HCT116 (cell line): ENCODE measurements around the gene FCSK. TPM values are rescaled to one million over a fixed set of nuclear protein-coding genes. Genes with fewer than 3 reads are reported as not detected.

Source experiments
- ATAC-seq: fragments of 200-7000 bp; cut with Tn5 transposase; 2 replicates; pipeline ENCODE4 v1.9.1; 2020; ENCODE audit warnings: mild to moderate bottlenecking, moderate library complexity
- BruUV-seq: library from RNA; stranded (reverse); fragments of 400-500 nt; replicated peaks from 2 replicates; lab custom pipeline; 2021; lab: Mats Ljungman, UMichigan
- CTCF ChIA-PET: fragments of 300-600 bp; sonication (Branson Sonifier 250); formaldehyde crosslinking; loops from one replicate; lab custom pipeline; 2021; ENCODE audit warnings: antibody characterized with exemption; lab: Charles Lee
- POLR2A ChIA-PET: fragments of 300-600, 350-600 bp; sonication (Branson Sonifier 250); formaldehyde crosslinking; loops from one replicate; lab custom pipeline; 2021; ENCODE audit warnings: antibody characterized with exemption; lab: Charles Lee
- RAD21 ChIA-PET, 2 experiments: fragments of 300-600 bp; sonication (Branson Sonifier 250); formaldehyde crosslinking; loops; one replicate each; lab custom pipeline; 2023; ENCODE audit warnings: low total read pairs in 2 of 2; ENCODE audit not compliant: uncharacterized antibody in 2 of 2, unreplicated experiment in 2 of 2, low non-redundant PET in 1 of 2; lab: Charles Lee
- DNase-seq: peaks from one replicate; pipeline ENCODE4 v3.0.0-alpha.2; 2010; ENCODE audit warnings: low read depth, low spot score
- H2AFZ ChIP-seq: fragments of 200-600 bp; shearing (Covaris generic), sonication (generic); 2 replicates; pipeline ENCODE4 v1.6.1; 2017; ENCODE audit warnings: low read depth, mixed run types, mixed read lengths, antibody characterized with exemption, low read length; ENCODE audit not compliant: poor library complexity, severe bottlenecking
- H3K27ac ChIP-seq: 2 replicates; pipeline ENCODE4 v1.5.1; 2012; ENCODE audit warnings: low read depth, low read length
- H3K27me3 ChIP-seq: fragments of 200-600 bp; sonication (generic); 2 replicates; pipeline ENCODE4 v1.6.1; 2016; ENCODE audit warnings: mixed run types, low read length, mixed read lengths; ENCODE audit not compliant: insufficient read depth
- H3K36me3 ChIP-seq, 2 experiments: fragments of 200-500 bp in 1 of 2; fragments of 200-600 bp in 1 of 2; sonication (Bioruptor generic) in 1 of 2; sonication (generic) in 1 of 2; 2 replicates each; pipeline versions ENCODE4 v1.5.1 to v1.6.1; 2014 to 2016; ENCODE audit warnings: low read length in 2 of 2, inconsistent platforms in 1 of 2, mixed read lengths in 1 of 2, mixed run types in 1 of 2; ENCODE audit not compliant: insufficient read depth in 2 of 2, control insufficient read depth in 1 of 2
- H3K4me1 ChIP-seq, 2 experiments: fragments of 200-600 bp in 1 of 2; sonication (generic) in 1 of 2; 2 replicates each; pipeline versions ENCODE4 v1.5.1 to v1.6.1; 2012 to 2017; ENCODE audit warnings: low read length in 2 of 2, inconsistent platforms in 1 of 2, mild to moderate bottlenecking in 1 of 2, mixed read lengths in 1 of 2, mixed run types in 1 of 2, moderate library complexity in 1 of 2; ENCODE audit not compliant: insufficient read depth in 2 of 2, control insufficient read depth in 1 of 2
- H3K4me2 ChIP-seq: fragments of 200-600 bp; sonication (generic); 2 replicates; pipeline ENCODE4 v1.6.1; 2017; ENCODE audit warnings: mixed run types, low read length, mixed read lengths
- H3K4me3 ChIP-seq, 2 experiments: fragments of 200-600 bp in 1 of 2; sonication (generic) in 1 of 2; replicated peaks in 1 of 2; 2 replicates each; pipeline ENCODE4 v1.5.1; 2011 to 2016; ENCODE audit warnings: low read length in 2 of 2, control low read depth in 1 of 2, low read depth in 1 of 2, mild to moderate bottlenecking in 1 of 2, mixed read lengths in 1 of 2, mixed run types in 1 of 2
- H3K79me2 ChIP-seq: fragments of 200-600 bp; sonication (generic); 2 replicates; pipeline ENCODE4 v1.6.1; 2017; ENCODE audit warnings: mild to moderate bottlenecking, mixed run types, low read length, moderate library complexity, mixed read lengths; ENCODE audit not compliant: insufficient read depth
- H3K9ac ChIP-seq: fragments of 200-600 bp; sonication (generic); 2 replicates; pipeline ENCODE4 v1.6.1; 2016; ENCODE audit warnings: low read length, mixed read lengths
- H3K9me2 ChIP-seq: fragments of 200-600 bp; sonication (generic), shearing (Covaris generic); 2 replicates; pipeline ENCODE4 v1.6.1; 2017; ENCODE audit warnings: mixed run types, mild to moderate bottlenecking, moderate library complexity; ENCODE audit not compliant: insufficient read depth
- H3K9me3 ChIP-seq, 2 experiments: fragments of 200-500 bp in 1 of 2; fragments of 200-600 bp in 1 of 2; sonication (Bioruptor generic) in 1 of 2; sonication (generic) in 1 of 2; 2 replicates each; pipeline ENCODE4 v1.6.1; 2014 to 2017; ENCODE audit warnings: low read length in 2 of 2, mixed read lengths in 2 of 2, inconsistent platforms in 1 of 2, low read depth in 1 of 2, mild to moderate bottlenecking in 1 of 2, mixed run types in 1 of 2, moderate library complexity in 1 of 2; ENCODE audit not compliant: control insufficient read depth in 1 of 2, insufficient read depth in 1 of 2
- H4K20me1 ChIP-seq: fragments of 200-600 bp; sonication (generic), shearing (Covaris generic); 2 replicates; pipeline ENCODE4 v1.6.1; 2017; ENCODE audit warnings: mixed run types, mild to moderate bottlenecking, moderate library complexity; ENCODE audit not compliant: insufficient read depth
- CBX3 ChIP-seq: IDR thresholded peaks from 2 replicates; pipeline ENCODE4 v1.6.1; 2012; ENCODE audit warnings: low read depth
- ELF1 ChIP-seq: IDR thresholded peaks from 2 replicates; pipeline ENCODE4 v1.6.1; 2012; ENCODE audit warnings: low read depth, borderline replicate concordance
- EZH2phosphoT487 ChIP-seq: fragments of 200-600 bp; IDR thresholded peaks from 2 replicates; pipeline ENCODE4 v1.6.1; 2018; ENCODE audit warnings: antibody characterized with exemption, borderline replicate concordance
- SIN3A ChIP-seq: IDR thresholded peaks from 2 replicates; pipeline ENCODE4 v1.6.1; 2012; ENCODE audit warnings: low read depth
- SRF ChIP-seq: IDR thresholded peaks from 2 replicates; pipeline ENCODE4 v1.6.1; 2012; ENCODE audit warnings: low read depth
- ZFX ChIP-seq: fragments of 450-650 bp; IDR thresholded peaks from 2 replicates; pipeline ENCODE4 v1.6.1; 2017
- ZNF274 ChIP-seq: fragments of 200-500 bp; sonication (Bioruptor generic); IDR thresholded peaks from 2 replicates; pipeline ENCODE4 v1.6.1; 2014; ENCODE audit warnings: mild to moderate bottlenecking, low read depth, low read length, inconsistent platforms
- intact Hi-C: fragments of 100-400 bp; cut with micrococcal nuclease; formaldehyde crosslinking; loops from 2 replicates; pipeline ENCODE4 v1.10.0; 2022
- total RNA-seq: library from RNA; stranded (reverse); gene quantifications from one replicate; pipeline ENCODE4 v1.2.1, GENCODE V29; 2021; ENCODE audit not compliant: unreplicated experiment
- TF ChIP-seq, protein P1 (sequence below): IDR thresholded peaks from 2 replicates; pipeline ENCODE4 v1.6.1; 2012

FCSK gene
- total RNA-seq, 1 experiment from 2014 or later, result 17.1 TPM

- TF ChIP-seq, protein P1, sequence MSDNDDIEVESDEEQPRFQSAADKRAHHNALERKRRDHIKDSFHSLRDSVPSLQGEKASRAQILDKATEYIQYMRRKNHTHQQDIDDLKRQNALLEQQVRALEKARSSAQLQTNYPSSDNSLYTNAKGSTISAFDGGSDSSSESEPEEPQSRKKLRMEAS, result no peak
- TF ChIP-seq ZFX, result no peak
These were observed 24.5 kb downstream of the FCSK start (continued) for GRCh38 chr16:70478912-70479341.

DNA sequence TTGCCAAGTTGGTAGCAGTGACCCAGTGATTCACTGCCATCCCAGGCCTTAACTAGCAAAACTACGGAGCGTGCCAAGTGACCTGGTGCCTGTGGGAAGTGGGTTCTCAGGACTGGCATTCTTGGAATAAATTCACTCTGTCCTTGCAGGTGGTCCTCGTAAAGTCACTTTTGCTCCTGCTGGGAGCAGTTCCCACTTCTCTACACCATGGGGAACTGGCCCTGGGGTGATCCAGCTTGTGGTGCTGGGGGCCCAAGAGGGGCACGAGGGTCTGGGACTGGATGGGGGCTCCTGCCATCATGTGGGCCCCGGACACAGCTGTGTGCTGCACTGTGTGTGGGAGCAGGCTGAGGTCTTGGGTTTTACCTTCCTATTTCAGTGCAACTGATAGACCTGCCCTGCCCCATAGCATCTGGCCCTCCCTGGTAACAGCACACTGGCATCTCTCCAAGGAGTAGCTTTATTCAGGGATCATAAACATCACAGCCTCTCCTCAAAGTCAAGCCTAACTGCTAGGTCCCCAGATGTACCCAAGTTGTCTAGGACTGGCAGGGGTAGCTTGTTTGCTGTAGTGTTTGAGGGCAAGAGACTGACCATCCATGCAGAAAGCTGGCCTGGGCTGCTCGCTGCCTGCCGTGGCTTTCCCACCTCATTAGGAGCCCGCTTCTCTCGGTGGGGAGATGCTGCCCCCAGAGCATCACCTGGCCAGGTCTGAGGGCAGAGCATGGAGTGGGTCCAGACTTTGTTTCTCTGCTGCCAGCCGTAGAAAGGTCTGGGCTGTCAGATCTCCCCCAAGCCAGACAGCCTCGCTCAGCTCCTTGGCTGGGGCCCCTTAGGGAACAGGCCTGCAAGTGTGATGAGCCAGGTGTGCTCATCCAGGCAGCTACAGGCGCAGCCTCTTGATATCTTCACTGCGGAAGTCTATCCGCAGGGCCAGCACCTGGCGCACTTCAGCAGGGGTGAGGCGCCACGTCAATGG, 26.0 kb downstream of the FCSK start:
- Histone ChIP-seq H3K79me2 (no peaks in the 10 kb centered on the region), H2AFZ (no peak overlapping the region), H3K27me3 (no peaks in the 10 kb centered on the region), H4K20me1 (no peaks in the 10 kb centered on the region), H3K9ac (no peak overlapping the region), H3K4me1 (peaks cover 19 to 28% of the 10 kb centered on the region in 2 experiments), H3K27ac (no peak overlapping the region), H3K4me2 (no peak overlapping the region), H3K9me3 (no peaks in the 10 kb centered on the region), H3K4me3 (no peak overlapping the region), H3K36me3 (peaks cover 0 to 3% of the 10 kb centered on the region in 2 experiments; a peak in 1 of 4 replicates), H3K9me2 (no peaks in the 10 kb centered on the region)
- ChIA-PET CTCF (interaction anchor here (0.8 kb wide), 1 partner anchor 10 kb away, joined by 3 read pairs; no protein-coding TSS in a partner anchor), POLR2A (no interaction called here), RAD21 (no interaction called here)
- BruUV-seq, result no TSS peak
- TF ChIP-seq SIN3A, result no peak
- no peak for TF ChIP-seq EZH2phosphoT487
- TF ChIP-seq ZNF274, result no peak
- no peak for TF ChIP-seq CBX3
- TF ChIP-seq SRF, result no peak
- no peak for TF ChIP-seq ELF1
- no peak for DNase-seq
- intact Hi-C loops, result no loop called here
- ATAC-seq, result no peak
